GM18520 (cell line): ENCODE results near the gene YAP1.
"Not testable (repeated sequence)": the region's sequence is repeated elsewhere in the genome, so short reads cannot be mapped to it uniquely, and the experiment has no call there.

Experiments used
- ATAC-seq: cut with Tn5 transposase; IDR thresholded peaks from one replicate; pipeline ENCODE4 v1.9.1; 2021; ENCODE audit not compliant: unreplicated experiment

Gene YAP1

DNA sequence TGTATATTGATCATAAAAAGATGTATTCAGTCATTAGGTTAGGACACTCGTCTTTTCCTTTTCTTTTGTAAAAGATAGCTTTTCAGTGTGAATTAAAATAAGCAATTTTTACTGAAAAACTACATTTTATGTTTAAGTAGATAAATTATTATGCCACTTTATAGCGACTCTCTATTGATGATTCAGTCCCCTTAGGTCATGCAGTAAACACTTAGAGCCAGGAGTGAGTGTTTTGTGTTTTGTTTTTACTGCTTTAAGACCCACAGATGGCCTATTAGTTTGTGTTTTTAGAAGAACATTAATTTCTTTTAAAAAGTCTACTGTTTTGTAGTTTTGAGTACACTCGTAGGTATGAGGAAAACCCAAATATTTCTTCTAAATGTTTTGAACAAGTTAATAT is 86.6 kb downstream of the YAP1 start:
- no peak for ATAC-seq

DNA sequence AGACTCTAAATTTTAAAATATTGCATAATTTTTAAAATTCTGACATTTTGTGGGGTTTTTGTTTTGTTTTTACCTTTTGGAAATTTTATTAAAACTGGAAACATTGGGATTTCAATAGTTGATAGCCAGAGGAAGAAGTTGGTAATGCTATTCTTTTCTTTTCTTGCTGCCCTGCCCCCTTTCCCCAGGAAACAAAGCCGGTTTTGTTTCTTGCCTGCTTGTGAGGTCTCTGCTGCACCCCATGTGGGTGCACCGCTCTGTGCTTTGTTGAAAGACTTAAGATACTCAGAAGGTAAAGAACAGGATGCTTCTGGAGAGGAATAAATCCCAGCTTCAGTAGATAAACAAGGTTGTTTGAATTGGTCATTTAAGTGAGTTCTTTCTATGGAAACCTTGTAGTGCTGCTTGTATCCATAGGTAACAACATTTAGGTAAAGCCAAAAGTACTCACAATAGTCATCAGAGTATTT is 87.5 kb downstream of the YAP1 start:
- ATAC-seq, result no peak

DNA sequence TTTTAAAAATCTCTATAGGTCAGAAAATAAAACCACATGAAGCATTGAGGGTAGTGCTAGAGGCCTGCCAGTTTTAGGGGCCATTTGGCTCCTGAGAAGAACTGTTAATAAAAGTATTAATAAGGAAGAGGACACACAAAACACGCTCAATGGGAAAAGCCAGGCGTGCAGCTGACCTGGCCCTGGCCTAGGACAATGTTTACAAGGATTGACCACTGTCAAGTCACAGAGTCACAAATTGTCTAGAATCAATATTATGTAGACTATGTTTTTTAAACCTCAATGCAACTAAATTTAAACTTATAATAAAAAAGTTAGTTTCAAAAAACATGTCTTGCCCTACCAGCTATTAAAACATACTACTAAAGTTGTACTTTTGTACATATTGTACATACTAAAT is 89.4 kb downstream of the YAP1 start:
- ATAC-seq, result no peak

DNA sequence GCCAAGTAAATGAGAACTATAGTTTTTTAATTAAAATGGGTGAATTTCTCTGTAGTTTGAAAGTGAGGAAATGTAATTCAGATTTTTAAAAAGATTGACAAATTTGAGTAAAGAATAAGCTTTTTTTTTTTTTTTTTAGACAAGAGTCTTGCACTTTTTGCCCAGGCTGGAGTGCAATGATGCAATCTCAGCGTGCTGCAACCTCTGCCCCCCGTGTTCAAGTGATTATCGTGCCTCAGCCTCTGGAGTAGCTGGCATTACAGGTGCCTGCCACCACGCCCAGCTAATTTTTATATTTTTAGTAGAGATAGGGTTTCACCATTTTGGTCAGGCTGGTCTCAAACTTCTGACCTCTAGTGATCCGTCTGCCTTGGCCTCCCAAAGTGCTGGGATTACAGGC is 90.1 kb downstream of the YAP1 start:
- ATAC-seq, result not testable (repeated sequence)

DNA sequence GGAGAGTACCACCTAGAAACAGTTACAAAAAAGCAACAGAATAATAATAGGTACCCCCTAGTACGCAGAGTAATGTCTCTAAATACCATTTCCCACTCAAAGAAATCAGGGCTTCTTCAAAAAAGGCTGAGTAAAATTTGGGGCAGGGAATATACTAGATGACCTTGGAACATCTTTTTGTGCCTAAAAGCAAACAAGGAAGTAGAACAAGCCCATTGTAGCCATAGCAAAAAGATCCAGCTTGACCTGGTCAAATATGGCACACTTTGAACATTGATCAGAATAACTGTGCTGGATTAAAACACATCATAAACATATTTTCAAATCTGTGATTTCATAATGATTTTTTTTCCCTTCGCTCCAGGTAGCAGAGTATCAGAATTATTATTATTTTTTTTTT is 91.5 kb downstream of the YAP1 start:
- no peak for ATAC-seq

DNA sequence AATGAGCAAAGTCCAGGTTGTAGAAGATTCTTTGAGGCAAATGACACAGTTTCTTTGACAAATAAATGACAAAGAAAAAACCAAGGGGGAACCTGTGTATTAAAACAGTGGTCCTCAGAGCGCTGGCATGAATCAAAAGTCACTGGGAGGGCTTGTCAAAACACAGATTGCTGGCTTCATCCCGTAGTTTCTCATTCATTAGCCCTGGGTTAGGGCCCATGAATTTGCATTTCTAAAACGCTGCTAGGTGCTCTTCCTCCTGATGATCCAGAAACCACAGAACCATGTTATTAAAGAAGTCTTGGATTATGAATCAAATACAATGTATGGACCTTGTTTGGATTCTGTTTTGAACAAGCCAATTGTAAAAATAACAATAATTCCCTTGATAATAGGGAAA is 92.7 kb downstream of the YAP1 start:
- no peak for ATAC-seq

DNA sequence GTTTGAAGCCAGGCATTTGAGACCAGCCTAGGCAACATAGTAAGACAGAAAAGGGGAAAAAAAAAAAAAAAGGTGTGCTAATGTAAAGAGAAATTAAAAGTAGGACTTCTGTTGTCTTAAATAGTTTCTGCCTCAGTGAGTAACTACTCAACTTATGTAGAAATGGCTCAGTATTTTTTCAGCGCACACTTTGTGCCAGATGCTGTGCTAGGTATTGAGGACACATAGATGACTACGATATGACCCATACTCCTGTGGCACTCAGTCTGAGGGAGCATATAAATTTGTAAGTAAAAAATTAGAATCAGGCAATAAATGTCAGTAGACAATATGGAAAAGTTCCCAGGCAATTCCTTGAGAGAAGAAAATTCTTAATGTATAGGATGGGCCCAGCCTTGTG is 93.9 kb downstream of the YAP1 start:
- no peak for ATAC-seq

DNA sequence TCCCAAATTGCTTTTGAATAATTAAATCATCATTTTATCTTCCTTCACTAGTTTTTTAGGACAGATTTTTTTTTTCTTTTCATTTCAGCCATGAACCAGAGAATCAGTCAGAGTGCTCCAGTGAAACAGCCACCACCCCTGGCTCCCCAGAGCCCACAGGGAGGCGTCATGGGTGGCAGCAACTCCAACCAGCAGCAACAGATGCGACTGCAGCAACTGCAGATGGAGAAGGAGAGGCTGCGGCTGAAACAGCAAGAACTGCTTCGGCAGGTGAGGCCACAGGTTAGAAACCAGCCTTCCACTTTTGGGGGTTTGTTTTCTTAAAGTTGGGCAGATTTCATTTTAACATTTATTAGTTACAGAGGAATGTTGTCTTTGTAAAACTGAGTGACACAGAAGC is 95.6 kb downstream of the YAP1 start:
- ATAC-seq, result no peak

DNA sequence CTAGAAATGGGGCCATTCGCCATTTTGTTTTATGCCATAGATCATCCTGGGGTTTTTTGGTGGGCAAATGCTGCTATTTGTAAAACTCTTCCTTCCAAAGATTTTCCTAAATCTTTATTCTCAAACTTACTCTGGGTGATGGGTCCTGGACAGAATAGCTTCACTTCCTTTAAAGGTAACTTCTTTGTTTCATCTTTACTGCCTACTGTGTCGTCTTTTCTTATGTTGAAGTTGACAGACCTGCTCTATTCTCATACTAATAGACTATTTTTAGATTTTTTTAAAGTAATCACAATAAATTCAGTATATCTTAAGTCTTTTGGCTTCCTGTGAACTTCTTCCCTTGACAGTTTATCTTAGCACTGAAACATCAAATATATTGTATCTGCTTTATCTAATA is 98.6 kb downstream of the YAP1 start:
- no peak for ATAC-seq

DNA sequence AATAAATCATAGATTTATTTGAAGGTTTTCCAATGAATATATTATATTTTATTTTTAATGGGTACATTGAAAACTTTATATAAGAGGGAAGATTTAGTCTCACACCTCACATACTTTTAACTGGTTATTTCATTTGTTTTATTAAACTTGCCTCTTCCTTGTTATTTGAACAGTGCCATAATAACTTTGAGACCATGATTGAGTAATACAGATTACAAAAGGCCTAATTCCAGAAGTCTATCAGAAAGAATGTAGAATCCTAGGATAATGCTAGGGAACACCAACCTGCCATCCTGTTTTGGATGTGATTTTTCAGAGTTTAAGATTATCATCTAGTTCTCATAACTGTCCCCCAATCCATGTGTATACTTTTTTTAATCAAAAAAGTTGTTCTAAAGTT is 104.4 kb downstream of the YAP1 start:
- no peak for ATAC-seq

DNA sequence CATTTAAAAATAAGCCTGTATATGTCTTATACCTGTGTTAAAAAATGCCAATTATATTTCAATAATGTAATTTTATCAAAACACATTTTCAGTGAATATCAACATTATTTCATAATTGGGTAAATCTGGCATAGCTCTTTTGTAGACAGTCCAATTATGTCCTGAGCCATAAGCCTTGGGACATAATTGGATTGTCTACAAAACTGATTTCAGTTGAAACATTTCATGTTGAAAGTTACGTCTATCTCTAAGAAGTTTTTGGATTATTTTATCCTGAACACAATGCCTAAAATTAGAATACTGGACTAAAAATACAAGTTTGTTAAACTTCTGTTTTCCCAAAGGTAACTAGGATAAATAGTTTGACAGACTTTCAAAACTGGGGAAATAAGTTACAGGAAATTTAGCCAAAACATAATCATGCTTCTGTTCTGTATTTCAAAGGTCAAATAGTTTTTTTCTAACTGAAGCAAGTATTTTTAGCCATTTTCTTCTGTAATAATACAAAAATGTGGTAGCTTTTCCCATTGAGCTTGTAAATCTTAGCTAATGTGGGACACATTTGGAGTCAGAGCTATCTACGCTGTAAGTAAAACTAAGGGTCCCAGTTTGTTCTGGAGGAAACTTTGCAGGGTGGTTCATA is 106.3 kb downstream of the YAP1 start:
- no peak for ATAC-seq

DNA sequence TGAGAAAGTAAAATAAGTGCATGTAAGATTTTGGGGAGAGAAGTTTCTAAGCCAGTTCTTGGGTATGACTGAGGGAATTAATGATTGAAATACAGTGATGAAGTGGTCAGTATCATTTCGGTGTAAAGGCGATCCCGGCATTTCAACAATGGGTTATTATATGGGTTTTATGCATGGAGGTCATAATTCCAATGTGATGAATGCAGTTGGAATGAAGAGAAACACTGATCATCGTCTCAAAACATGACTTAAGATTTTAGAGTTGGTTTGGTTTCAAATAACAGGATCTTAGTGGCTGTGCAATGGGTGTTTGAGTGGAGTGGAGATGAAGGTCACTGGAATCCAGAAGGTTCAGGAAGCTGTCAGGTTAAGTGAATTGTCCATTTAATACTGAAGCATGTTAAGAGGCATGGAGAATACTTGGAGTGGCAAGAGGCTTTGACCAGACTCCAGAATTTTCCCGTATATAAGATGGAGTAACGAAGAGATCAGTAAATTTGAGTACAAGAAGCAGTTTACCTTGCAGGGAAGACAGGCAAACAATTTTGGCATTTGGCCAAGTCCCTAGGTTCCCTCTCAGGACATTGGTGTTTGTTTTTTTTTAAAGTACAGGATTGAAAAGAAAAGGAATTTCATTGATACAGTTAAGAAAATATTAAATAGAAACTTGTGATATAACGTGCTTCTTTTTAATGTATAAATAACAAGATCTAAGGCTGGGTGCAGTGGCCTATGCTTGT is 110.7 kb downstream of the YAP1 start:
- ATAC-seq, result no peak

DNA sequence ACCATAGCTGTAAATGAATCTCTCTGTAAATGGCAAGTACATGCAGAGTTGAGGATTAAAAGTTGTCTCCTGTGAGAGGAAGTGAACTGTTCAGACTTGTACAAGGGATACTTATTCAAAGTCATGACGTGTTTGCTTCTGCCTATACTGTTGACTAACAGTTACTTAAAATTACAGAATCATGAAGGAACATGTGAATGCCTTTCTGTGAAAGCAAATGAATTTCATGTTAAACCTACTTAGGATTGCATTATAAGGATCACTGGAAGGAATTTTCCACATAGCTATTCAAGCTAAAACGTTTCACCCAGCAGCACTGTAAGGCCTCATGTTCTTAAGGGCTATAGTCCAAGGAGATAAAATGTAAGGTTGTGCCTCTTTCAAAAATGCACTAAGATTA is 113.6 kb downstream of the YAP1 start:
- no peak for ATAC-seq

DNA sequence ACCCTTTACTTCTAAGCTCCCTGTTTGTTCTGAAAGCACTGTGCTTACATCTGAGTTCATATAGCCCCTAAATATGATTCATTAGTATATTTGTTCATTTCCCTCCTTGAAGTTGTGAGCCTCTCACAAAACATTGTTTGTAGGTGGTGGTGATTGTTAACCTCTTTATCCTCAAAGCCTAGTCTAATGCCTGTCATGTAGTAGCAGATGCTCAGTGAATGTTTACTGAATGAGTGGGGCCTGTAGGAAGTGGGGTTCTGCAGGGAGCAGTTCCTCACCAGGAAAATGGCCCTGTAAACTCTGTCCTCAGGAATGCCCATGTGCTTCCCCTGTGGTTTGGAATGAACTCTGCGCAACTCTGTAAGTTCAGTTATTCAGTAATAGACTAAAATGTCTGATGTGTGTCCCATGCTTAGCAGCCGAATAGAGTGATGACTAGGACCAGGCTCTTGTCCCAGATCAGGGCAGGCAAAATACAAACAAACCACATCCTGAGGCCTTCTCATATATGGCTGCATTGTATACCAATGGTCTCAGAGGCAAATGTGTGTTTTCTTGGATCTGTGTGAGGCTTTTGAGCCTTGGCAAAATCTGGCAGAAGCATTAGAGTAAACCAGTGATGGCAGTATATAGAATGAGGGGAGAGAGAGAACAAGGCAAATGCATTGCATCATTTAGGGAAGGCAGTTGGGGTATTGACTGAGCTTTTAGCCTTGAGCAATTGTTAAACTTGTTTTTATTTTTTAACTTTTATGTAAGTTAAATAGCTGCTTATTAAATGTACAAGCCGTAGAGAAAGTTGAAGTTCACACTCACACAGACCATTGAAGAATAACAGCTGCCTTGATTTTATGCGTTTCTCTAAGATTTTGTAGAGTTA is 115.7 kb downstream of the YAP1 start:
- no peak for ATAC-seq

DNA sequence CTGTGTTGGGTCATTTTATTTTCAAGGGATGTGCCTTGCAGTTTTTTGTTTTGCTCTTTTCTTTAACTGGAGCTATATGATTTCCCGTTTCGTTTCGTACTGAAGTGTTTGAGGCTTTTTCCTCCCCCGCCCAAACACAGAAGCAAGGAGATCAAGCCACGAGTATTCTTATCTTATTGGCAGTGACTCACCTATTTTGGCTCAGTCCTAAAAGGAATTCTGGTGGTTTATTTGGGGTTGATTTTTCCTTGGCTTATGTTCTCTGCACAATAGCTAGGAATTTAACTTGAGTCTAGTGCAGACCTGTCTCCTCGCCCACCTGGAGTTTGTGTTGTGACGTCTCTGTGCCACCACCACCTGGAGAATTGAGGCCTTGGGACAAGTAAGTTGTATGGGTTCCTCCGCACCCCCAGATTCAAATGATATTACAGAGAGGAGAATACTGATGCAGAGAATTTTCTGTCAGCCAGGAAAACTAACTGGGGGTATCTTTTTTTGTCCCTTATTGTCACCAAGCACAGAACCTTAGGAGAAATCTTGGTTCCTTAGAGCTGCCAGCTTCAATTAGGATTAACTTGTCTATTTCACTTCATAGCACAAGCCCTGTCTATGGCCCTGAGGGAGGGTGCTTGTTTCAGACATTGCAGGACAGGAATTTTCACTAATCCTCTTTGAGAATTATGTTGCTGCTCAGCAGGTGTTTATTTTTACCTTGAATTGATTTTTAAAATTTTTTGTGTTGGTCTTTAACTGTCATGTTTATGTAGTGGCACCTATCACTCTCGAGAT is 116.6 kb downstream of the YAP1 start:
- ATAC-seq, result no peak

DNA sequence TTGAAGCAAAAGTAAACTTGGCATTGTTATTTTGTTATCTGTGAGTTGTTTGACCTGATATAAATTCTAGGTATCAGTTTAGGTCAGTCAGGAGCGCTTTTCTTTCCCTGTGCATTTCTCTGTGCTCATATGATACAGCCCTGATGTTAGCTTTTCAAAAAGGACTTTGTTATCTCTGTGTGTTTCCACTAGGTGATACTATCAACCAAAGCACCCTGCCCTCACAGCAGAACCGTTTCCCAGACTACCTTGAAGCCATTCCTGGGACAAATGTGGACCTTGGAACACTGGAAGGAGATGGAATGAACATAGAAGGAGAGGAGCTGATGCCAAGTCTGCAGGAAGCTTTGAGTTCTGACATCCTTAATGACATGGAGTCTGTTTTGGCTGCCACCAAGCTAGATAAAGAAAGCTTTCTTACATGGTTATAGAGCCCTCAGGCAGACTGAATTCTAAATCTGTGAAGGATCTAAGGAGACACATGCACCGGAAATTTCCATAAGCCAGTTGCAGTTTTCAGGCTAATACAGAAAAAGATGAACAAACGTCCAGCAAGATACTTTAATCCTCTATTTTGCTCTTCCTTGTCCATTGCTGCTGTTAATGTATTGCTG is 119.4 kb downstream of the YAP1 start:
- no peak for ATAC-seq

DNA sequence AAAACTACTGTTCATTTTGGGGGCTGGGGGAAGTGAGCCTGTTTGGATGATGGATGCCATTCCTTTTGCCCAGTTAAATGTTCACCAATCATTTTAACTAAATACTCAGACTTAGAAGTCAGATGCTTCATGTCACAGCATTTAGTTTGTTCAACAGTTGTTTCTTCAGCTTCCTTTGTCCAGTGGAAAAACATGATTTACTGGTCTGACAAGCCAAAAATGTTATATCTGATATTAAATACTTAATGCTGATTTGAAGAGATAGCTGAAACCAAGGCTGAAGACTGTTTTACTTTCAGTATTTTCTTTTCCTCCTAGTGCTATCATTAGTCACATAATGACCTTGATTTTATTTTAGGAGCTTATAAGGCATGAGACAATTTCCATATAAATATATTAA is 119.9 kb downstream of the YAP1 start:
- ATAC-seq, result no peak

DNA sequence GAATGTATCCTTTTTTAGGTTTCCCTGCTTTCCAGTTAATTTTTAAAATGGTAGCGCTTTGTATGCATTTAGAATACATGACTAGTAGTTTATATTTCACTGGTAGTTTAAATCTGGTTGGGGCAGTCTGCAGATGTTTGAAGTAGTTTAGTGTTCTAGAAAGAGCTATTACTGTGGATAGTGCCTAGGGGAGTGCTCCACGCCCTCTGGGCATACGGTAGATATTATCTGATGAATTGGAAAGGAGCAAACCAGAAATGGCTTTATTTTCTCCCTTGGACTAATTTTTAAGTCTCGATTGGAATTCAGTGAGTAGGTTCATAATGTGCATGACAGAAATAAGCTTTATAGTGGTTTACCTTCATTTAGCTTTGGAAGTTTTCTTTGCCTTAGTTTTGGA is 120.7 kb downstream of the YAP1 start:
- no peak for ATAC-seq

DNA sequence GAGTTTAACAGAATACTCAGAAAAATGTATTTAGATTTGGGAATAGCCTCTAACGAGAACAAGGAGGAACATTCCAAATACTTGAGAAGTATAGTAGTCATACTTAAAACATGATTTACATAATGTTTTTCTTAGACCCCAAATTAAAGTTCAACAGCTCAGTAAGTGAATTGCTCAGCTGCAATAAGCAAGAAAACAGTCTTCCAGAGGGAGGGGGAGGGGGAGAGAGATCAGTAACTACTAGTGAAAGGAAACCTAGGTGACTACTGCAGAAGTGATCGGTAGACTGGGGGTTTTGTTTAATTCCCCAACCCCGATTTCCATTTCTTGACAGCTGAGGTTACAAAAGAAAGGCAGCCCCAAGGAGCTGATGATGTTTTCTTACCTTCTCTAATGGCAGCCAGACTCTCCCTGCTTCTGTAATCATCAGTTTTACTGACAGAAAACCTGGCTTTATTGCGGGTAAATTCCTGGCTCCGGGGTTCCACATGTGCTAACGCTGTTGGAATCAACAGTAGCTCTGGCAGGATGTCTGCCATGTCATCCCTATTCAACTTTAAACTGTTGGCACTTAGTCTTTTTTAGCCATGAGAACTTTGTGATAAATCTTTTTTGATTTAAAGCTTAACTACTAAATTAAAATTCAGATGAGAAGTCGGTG is 124.7 kb downstream of the YAP1 start:
- ATAC-seq, result no peak

DNA sequence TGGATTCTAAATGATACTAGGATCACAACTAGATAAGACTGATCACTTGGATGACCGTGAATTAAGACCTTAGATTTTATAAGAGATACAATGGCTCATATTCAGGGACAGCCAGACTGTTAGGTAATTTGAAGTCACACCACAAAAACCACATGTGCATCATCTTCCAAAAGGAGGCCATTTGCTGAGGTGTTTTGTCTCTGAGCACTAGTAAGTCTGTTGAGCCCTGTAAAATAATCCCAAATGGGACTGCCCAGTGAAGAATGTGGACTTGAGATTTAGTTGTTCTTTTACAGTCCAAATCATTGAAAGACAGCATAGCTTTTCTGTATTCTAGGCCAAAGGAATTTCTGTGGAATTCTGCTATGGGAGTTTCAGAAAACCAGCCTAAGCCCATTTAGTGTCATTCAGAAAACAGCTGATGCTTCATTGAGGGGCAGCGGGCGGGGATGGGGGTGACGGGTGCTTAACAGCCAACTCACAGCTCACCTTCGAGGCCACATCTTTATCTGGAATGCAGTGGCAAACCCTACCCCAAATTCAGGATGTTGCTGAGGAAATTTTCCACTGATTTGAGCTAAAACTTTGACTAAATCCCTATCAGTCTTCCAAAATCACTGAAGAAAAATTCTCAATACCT is 127.0 kb downstream of the YAP1 start:
- no peak for ATAC-seq
